ENCODE data around the gene KCNMB2.

GRCh38 chr3:178767581-178767980, 231.3 kb downstream of the KCNMB2 start:
- no peak for TF ChIP-seq GATA3 (IDR thresholded peaks at IDR 0.05; ENCODE audit: low read depth, low read length)
- no peak for TF ChIP-seq GATA2 (IDR thresholded peaks at IDR 0.05; ENCODE audit: low read depth, low read length)

All from SH-SY5Y (cell line).